Measurements from ENCODE around the gene RPL39. TPM values are rescaled to one million over a fixed set of nuclear protein-coding genes. Genes with fewer than 3 reads are reported as not detected.
"Not testable (repeated sequence)": the region's sequence is repeated elsewhere in the genome, so short reads cannot be mapped to it uniquely, and the experiment has no call there.

Gene RPL39
- polyA plus RNA-seq = 1,000 to 10,000 TPM; 4,646 to 5,407 TPM

DNA sequence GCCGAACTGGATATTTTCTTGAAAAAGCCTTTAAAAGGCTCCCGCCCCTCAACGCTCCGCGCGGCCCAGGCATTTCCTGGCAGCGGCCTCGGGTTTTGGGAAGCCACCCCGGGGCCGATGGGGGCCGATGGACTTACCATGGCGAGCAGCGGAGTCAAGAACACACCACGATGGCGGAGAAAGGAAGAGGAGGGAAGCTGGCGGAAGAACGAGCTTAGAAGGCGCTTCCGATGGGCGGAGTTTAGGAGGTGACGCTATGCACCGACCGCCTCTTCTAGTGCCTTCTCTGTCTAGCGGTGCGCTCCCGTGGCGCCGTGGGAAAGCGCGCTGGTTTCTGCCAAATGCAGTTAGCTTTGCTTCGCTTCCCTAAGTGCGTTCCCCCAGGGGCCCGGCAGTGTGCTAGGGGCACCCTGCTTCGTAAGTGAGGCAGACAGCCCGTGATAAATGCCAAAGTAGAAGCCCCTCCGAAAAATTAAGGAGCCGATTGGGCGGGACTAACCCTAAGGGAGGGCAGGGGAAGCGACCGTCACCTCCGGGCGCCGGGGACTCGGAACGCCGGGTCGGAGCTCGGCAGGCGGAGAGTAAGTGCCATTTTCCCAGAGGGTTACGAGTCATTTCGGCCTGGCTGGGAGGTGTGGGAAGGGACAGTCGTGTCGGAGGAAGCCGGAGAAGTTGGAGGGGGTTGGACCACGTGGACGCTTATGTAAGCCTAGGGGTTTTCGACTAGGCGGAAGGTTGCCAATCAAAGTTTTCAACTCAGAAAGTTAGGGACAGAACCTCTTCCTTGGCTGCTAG is at the start of gene RPL39:
TSS of gene RPL39 (minus strand) at position 194 of the 795 bp plus-strand sequence. CDS start at position 140, 54 bp downstream.
- 0 to 30% methylated on average over 58 of the region's 58 CpGs for WGBS, 2 donors
- no peaks in the 10 kb centered on the region for H3K4me1 ChIP-seq (ENCODE audit: control insufficient read depth in 2 of 2, insufficient read depth in 2 of 2, low read length in 1 of 2)
- peaks cover 0 to 3% of the 10 kb centered on the region in 2 donors for H3K27me3 ChIP-seq (ENCODE audit: control insufficient read depth in 1 of 2, insufficient read depth in 2 of 2, low read length in 2 of 2)
- no peaks in the 10 kb centered on the region for H3K36me3 ChIP-seq (ENCODE audit: control insufficient read depth in 2 of 2, insufficient read depth in 2 of 2, low read length in 1 of 2)
- H3K27ac ChIP-seq (ENCODE audit: low read depth in 2 of 2, low read length in 1 of 2) = peak within 1 kb of the TSS; percentile 90 to 92
- H3K9me3 ChIP-seq (ENCODE audit: control insufficient read depth in 2 of 2, insufficient read depth in 1 of 2, low read depth in 1 of 2, low read length in 1 of 2) = no peaks in the 10 kb centered on the region
- H3K4me3 ChIP-seq (ENCODE audit: low read depth in 1 of 2, low read length in 2 of 2) = peak within 1 kb of the TSS; percentile 70 to 73

DNA sequence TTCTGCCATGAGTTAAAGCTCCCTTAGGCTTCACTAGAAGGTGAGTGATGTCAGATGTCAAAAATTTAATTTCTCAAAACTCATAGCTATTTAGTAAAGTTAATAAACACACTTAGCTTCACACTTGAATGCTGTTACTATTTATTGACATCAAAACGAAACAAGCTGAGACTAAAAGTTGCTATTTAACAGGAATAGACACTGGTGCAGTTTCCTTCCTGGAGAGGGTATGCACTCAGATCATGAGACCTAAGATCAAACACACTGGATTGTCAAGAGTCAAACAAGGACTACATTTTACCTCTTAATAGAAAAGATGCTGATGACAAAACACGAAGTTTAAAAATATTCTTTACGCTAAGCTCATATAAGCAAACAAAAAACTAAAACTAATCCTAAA is 42.5 kb upstream of the RPL39 start:
- Histone ChIP-seq H3K36me3 (ENCODE audit: control insufficient read depth in 2 of 2, insufficient read depth in 2 of 2, low read length in 1 of 2) (peaks cover 0 to 3% of the 10 kb centered on the region in 2 donors), H3K27me3 (ENCODE audit: control insufficient read depth in 1 of 2, insufficient read depth in 2 of 2, low read length in 2 of 2) (peaks cover 0 to 2% of the 10 kb centered on the region in 2 donors), H3K9me3 (ENCODE audit: control insufficient read depth in 2 of 2, insufficient read depth in 1 of 2, low read depth in 1 of 2, low read length in 1 of 2) (no peaks in the 10 kb centered on the region), H3K4me1 (ENCODE audit: control insufficient read depth in 2 of 2, insufficient read depth in 2 of 2, low read length in 1 of 2) (no peaks in the 10 kb centered on the region), H3K27ac (ENCODE audit: low read depth in 2 of 2, low read length in 1 of 2) (no peak overlapping the region), H3K4me3 (ENCODE audit: low read depth in 1 of 2, low read length in 2 of 2) (no peak overlapping the region)
- WGBS, 2 donors = 76 to 83% methylated on average over 3 of the region's 3 CpGs

DNA sequence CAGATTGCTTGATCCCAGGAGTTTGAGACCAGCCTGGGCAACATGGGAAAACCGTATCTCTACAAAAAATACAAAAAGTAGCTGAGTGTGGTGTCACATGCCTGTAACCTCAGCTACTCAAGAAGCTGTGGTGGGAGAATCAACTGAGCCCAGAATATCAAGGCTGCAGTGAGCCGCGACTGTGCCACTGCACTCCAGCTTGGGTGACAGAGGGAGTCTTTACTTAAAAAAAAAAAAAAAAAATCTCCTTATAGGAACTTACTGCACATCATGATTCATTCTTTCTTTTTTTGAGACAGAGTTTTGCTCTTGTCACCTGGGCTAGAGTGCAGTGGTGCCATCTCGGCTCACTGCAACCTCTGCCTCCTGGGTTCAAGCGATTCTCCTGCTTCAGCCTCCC is 37.0 kb upstream of the RPL39 start:
- H3K27me3 ChIP-seq (ENCODE audit: control insufficient read depth in 1 of 2, insufficient read depth in 2 of 2, low read length in 2 of 2) = no peaks in the 10 kb centered on the region
- no peaks in the 10 kb centered on the region for H3K36me3 ChIP-seq (ENCODE audit: control insufficient read depth in 2 of 2, insufficient read depth in 2 of 2, low read length in 1 of 2)
- 90 to 95% methylated on average over 5 of the region's 5 CpGs for WGBS, 2 donors
- no peak overlapping the region for H3K4me3 ChIP-seq (ENCODE audit: low read depth in 1 of 2, low read length in 2 of 2)
- H3K9me3 ChIP-seq (ENCODE audit: control insufficient read depth in 2 of 2, insufficient read depth in 1 of 2, low read depth in 1 of 2, low read length in 1 of 2) = no peaks in the 10 kb centered on the region
- H3K4me1 ChIP-seq (ENCODE audit: control insufficient read depth in 2 of 2, insufficient read depth in 2 of 2, low read length in 1 of 2) = no peaks in the 10 kb centered on the region
- H3K27ac ChIP-seq (ENCODE audit: low read depth in 2 of 2, low read length in 1 of 2) = no peak overlapping the region

DNA sequence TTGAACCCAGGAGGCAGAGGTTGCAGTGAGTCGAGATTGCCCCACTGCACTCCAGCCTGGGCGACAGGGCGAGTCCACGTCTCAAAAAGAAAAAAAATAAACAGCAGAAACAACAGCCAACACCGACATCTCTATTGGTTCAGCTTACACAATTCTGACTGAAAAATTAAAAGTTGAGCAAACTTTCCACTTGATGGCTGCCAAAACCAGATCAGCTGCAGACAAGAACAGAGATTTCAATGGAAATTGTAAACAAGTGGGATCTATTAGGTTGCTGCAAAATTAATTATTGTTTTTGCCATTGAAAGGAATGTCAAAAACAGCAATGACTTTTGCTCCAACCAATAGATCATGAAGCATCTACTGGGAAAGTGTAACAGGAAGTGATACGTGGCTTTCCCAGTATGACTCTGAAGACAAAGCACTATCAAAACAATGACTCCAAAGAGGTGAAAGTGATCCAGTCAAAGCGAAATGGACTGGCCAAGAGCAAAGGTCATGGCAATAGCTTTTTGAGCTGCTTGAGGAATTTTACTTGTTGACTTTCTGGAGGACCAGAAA is 35.0 kb upstream of the RPL39 start:
- H3K4me1 ChIP-seq (ENCODE audit: control insufficient read depth in 2 of 2, insufficient read depth in 2 of 2, low read length in 1 of 2) = no peaks in the 10 kb centered on the region
- no peak overlapping the region for H3K27ac ChIP-seq (ENCODE audit: low read depth in 2 of 2, low read length in 1 of 2)
- WGBS, 2 donors = 61 to 64% methylated on average over 7 of the region's 7 CpGs
- H3K4me3 ChIP-seq (ENCODE audit: low read depth in 1 of 2, low read length in 2 of 2) = no peak overlapping the region
- no peaks in the 10 kb centered on the region for H3K9me3 ChIP-seq (ENCODE audit: control insufficient read depth in 2 of 2, insufficient read depth in 1 of 2, low read depth in 1 of 2, low read length in 1 of 2)
- no peaks in the 10 kb centered on the region for H3K27me3 ChIP-seq (ENCODE audit: control insufficient read depth in 1 of 2, insufficient read depth in 2 of 2, low read length in 2 of 2)
- no peaks in the 10 kb centered on the region for H3K36me3 ChIP-seq (ENCODE audit: control insufficient read depth in 2 of 2, insufficient read depth in 2 of 2, low read length in 1 of 2)

DNA sequence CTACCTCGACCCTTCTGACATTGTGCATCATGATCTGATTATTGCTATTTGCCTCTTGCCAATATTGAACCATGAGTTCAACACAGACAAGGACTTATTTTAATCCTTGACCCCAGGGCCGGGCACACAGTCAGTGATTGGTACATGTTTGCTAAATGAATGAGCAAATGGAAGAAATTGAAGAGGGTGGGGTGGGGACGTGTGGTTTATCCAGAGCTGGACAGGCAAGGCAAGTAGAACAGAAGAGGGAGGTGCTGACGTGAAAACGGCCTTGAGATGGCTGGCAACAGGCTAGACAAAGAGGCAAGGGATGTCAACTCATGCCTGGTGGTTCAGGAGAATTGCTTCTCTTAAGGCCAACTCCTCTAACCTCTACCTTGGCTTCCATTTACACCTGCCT is 32.8 kb upstream of the RPL39 start:
- 80% methylated on average over 1 of the region's 5 CpGs; no CpG with 5 or more reads in 1 of the 2 donors for WGBS, 2 donors
- not testable (repeated sequence) for H3K27me3 ChIP-seq (ENCODE audit: control insufficient read depth in 1 of 2, insufficient read depth in 2 of 2, low read length in 2 of 2); H3K36me3 ChIP-seq (ENCODE audit: control insufficient read depth in 2 of 2, insufficient read depth in 2 of 2, low read length in 1 of 2); H3K4me1 ChIP-seq (ENCODE audit: control insufficient read depth in 2 of 2, insufficient read depth in 2 of 2, low read length in 1 of 2); H3K9me3 ChIP-seq (ENCODE audit: control insufficient read depth in 2 of 2, insufficient read depth in 1 of 2, low read depth in 1 of 2, low read length in 1 of 2); H3K27ac ChIP-seq (ENCODE audit: low read depth in 2 of 2, low read length in 1 of 2); H3K4me3 ChIP-seq (ENCODE audit: low read depth in 1 of 2, low read length in 2 of 2)

DNA sequence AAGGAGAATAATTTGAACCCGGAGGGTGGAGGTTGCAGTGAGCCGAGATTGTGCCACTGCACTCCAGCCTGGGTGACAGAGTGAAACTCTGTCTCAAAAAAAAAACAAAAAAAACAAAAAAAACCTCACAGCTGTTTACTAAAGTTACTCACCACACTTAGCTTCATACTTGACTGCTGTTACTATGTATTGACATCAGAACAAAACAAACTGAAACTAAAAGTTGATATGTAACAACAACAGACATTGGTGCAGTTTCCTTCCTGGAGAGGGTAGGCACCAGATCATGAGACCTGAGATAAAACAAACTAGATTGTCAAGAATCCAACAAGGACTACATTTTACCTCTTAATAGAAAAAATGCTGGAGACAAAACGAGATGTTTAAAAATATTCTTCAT is 30.3 kb upstream of the RPL39 start:
- 56 to 78% methylated on average over 3 of the region's 3 CpGs for WGBS, 2 donors
- H3K36me3 ChIP-seq (ENCODE audit: control insufficient read depth in 2 of 2, insufficient read depth in 2 of 2, low read length in 1 of 2); H3K4me1 ChIP-seq (ENCODE audit: control insufficient read depth in 2 of 2, insufficient read depth in 2 of 2, low read length in 1 of 2); H3K27me3 ChIP-seq (ENCODE audit: control insufficient read depth in 1 of 2, insufficient read depth in 2 of 2, low read length in 2 of 2); H3K9me3 ChIP-seq (ENCODE audit: control insufficient read depth in 2 of 2, insufficient read depth in 1 of 2, low read depth in 1 of 2, low read length in 1 of 2); H3K4me3 ChIP-seq (ENCODE audit: low read depth in 1 of 2, low read length in 2 of 2); H3K27ac ChIP-seq (ENCODE audit: low read depth in 2 of 2, low read length in 1 of 2): not testable (repeated sequence)

DNA sequence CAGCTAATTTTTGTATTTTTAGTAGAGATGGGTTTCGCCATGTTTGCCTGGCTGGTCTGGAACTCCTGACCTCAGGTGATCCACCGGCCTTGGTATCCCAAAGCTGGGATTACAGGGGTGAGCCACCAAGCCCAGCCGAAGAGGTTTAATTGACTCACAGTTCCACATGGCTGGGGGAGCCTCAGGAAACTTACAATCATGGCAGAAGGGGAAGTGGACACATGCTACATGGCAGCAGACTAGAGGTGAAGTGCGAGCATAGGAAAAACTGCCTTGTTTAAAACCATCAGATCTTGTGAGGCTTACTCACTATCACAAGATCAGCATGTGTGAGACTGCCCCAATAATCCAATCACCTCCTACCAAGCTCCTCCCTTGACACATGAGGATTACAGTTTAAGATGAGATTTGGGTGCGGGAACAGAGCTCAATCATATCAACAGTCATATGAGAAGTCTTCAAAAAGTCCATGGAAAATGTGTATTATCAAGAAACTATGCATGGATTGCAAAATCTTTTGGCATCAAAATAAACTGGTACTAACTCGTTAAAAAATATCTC is 25.8 kb upstream of the RPL39 start:
- 85 to 88% methylated on average over 6 of the region's 6 CpGs for WGBS, 2 donors
- no peak overlapping the region for H3K27ac ChIP-seq (ENCODE audit: low read depth in 2 of 2, low read length in 1 of 2)
- H3K27me3 ChIP-seq (ENCODE audit: control insufficient read depth in 1 of 2, insufficient read depth in 2 of 2, low read length in 2 of 2) = no peaks in the 10 kb centered on the region
- H3K4me3 ChIP-seq (ENCODE audit: low read depth in 1 of 2, low read length in 2 of 2) = no peak overlapping the region
- no peaks in the 10 kb centered on the region for H3K36me3 ChIP-seq (ENCODE audit: control insufficient read depth in 2 of 2, insufficient read depth in 2 of 2, low read length in 1 of 2)
- H3K9me3 ChIP-seq (ENCODE audit: control insufficient read depth in 2 of 2, insufficient read depth in 1 of 2, low read depth in 1 of 2, low read length in 1 of 2) = no peaks in the 10 kb centered on the region
- H3K4me1 ChIP-seq (ENCODE audit: control insufficient read depth in 2 of 2, insufficient read depth in 2 of 2, low read length in 1 of 2) = no peaks in the 10 kb centered on the region

DNA sequence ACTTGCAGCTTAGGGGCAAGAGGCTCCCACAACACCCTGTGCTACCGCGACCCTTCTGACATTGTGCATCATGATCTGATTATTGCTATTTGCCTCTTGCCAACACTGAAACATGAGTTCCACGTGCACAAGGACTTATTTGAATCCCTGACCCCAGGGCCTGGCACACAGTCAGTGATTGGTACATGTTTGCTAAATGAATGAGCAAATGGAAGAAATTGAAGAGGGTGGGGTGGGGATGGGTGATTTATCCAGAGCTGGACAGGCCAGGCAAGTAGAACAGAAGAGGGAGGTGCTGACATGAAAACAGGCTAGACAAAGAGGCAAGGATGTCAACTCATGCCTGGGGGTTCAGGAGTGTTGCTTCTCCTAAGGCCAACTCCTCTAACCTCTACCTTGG is 24.9 kb upstream of the RPL39 start:
- 57 to 66% methylated on average over 3 of the region's 3 CpGs for WGBS, 2 donors
- Histone ChIP-seq H3K9me3 (ENCODE audit: control insufficient read depth in 2 of 2, insufficient read depth in 1 of 2, low read depth in 1 of 2, low read length in 1 of 2) (no peaks in the 10 kb centered on the region), H3K4me3 (ENCODE audit: low read depth in 1 of 2, low read length in 2 of 2) (no peak overlapping the region), H3K27me3 (ENCODE audit: control insufficient read depth in 1 of 2, insufficient read depth in 2 of 2, low read length in 2 of 2) (no peaks in the 10 kb centered on the region), H3K4me1 (ENCODE audit: control insufficient read depth in 2 of 2, insufficient read depth in 2 of 2, low read length in 1 of 2) (no peaks in the 10 kb centered on the region), H3K27ac (ENCODE audit: low read depth in 2 of 2, low read length in 1 of 2) (no peak overlapping the region), H3K36me3 (ENCODE audit: control insufficient read depth in 2 of 2, insufficient read depth in 2 of 2, low read length in 1 of 2) (no peaks in the 10 kb centered on the region)

DNA sequence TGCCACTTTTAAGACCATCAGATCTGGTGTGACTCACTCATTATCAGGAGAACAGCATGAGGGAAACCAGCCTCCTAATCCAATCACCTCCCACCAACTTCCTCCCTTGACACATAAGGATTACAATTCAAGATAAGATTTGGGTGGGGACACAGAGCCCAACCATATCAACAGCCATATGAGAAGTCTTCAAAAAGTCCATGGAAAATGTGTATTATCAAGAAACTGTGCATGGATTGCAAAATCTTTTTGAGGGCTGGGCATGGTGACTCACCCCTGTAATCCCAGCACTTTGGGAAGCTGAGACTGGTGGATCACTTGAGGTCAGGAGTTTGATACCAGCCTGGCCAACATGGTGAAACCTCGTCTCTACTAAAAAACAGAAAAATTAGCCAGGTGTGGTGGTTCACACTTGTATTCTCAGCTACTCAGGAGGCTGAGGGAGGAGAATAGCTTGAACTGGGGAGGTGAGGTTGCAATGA is 17.8 kb upstream of the RPL39 start:
- no peak overlapping the region for H3K27ac ChIP-seq (ENCODE audit: low read depth in 2 of 2, low read length in 1 of 2)
- no peaks in the 10 kb centered on the region for H3K27me3 ChIP-seq (ENCODE audit: control insufficient read depth in 1 of 2, insufficient read depth in 2 of 2, low read length in 2 of 2)
- no peaks in the 10 kb centered on the region for H3K36me3 ChIP-seq (ENCODE audit: control insufficient read depth in 2 of 2, insufficient read depth in 2 of 2, low read length in 1 of 2)
- 55 to 89% methylated on average over 1 of the region's 1 CpG for WGBS, 2 donors
- no peak overlapping the region for H3K4me3 ChIP-seq (ENCODE audit: low read depth in 1 of 2, low read length in 2 of 2)
- H3K9me3 ChIP-seq (ENCODE audit: control insufficient read depth in 2 of 2, insufficient read depth in 1 of 2, low read depth in 1 of 2, low read length in 1 of 2) = no peaks in the 10 kb centered on the region
- H3K4me1 ChIP-seq (ENCODE audit: control insufficient read depth in 2 of 2, insufficient read depth in 2 of 2, low read length in 1 of 2) = no peaks in the 10 kb centered on the region
